Karpas-422 (cell line): Measurements from ENCODE around the gene EP300. TPM values are rescaled to one million over a fixed set of nuclear protein-coding genes. Genes with fewer than 3 reads are reported as not detected.
"Not testable (repeated sequence)": the region's sequence is repeated elsewhere in the genome, so short reads cannot be mapped to it uniquely, and the experiment has no call there.

Experiments used
- DNase-seq: peaks from one replicate; pipeline ENCODE4 v3.0.0-alpha.2; 2015
- H2AFZ ChIP-seq: fragments of 200-600 bp; sonication (generic); 2 replicates; pipeline ENCODE4 v1.6.1; 2014; ENCODE audit warnings: antibody characterized with exemption, low read length, mixed read lengths
- H3K27ac ChIP-seq: fragments of 200-600 bp; sonication (generic); 2 replicates; pipeline ENCODE4 v1.5.1; 2014; ENCODE audit warnings: mild to moderate bottlenecking, low read length, moderate library complexity
- H3K27me3 ChIP-seq: fragments of 200-600 bp; sonication (generic); 2 replicates; pipeline ENCODE4 v1.6.1; 2014; ENCODE audit warnings: low read length, mixed read lengths
- H3K36me3 ChIP-seq: fragments of 200-600 bp; sonication (generic); 2 replicates; pipeline ENCODE4 v1.6.1; 2014; ENCODE audit warnings: low read length, mixed read lengths; ENCODE audit not compliant: insufficient read depth
- H3K4me1 ChIP-seq: fragments of 200-600 bp; sonication (generic); 2 replicates; pipeline ENCODE4 v1.6.1; 2014; ENCODE audit warnings: mild to moderate bottlenecking, low read length, mixed read lengths
- H3K4me2 ChIP-seq: fragments of 200-600 bp; sonication (generic); 2 replicates; pipeline ENCODE4 v1.6.1; 2014; ENCODE audit warnings: low read length, low read depth, mild to moderate bottlenecking; ENCODE audit not compliant: poor library complexity, severe bottlenecking
- H3K4me3 ChIP-seq: fragments of 200-600 bp; sonication (generic); 2 replicates; pipeline ENCODE4 v1.5.1; 2014; ENCODE audit warnings: mild to moderate bottlenecking, antibody characterized with exemption, low read length, mixed read lengths
- H3K79me2 ChIP-seq: fragments of 200-600 bp; sonication (generic); 2 replicates; pipeline ENCODE4 v1.6.1; 2014; ENCODE audit warnings: mild to moderate bottlenecking, low read length, mixed read lengths
- H3K9ac ChIP-seq: fragments of 200-600 bp; sonication (generic); 2 replicates; pipeline ENCODE4 v1.6.0; 2014; ENCODE audit warnings: low read length
- H3K9me2 ChIP-seq: fragments of 200-600 bp; sonication (generic), shearing (Covaris generic); replicated peaks from 2 replicates; pipeline ENCODE4 v1.6.0; 2014; ENCODE audit warnings: mild to moderate bottlenecking, low read length, moderate library complexity; ENCODE audit not compliant: insufficient read depth
- H3K9me3 ChIP-seq: fragments of 300-700, 200-600 bp; sonication (generic); 2 replicates; pipeline ENCODE4 v1.6.1; 2014; ENCODE audit warnings: low read length, mixed read lengths
- H4K20me1 ChIP-seq: fragments of 200-600 bp; sonication (generic); 2 replicates; pipeline ENCODE4 v1.6.1; 2014; ENCODE audit warnings: mild to moderate bottlenecking, antibody characterized with exemption, low read length, low read depth; ENCODE audit not compliant: insufficient read depth
- total RNA-seq: library from RNA; depleted of rRNA; stranded (reverse); fragments of >200 nt; shearing (Covaris generic); gene quantifications from 2 replicates; pipeline ENCODE4 v1.2.3, GENCODE V29; 2014; ENCODE audit warnings: low replicate concordance

EP300 gene
- total RNA-seq, 1 experiment from 2014 or later: 63.8 TPM

- Histone ChIP-seq H4K20me1 (peaks cover 31% of the 10 kb centered on the region; the same call in 1 of the 2 replicates), H3K4me2 (no peak overlapping the region), H3K9me2 (no peaks in the 10 kb centered on the region), H3K9me3 (no peaks in the 10 kb centered on the region), H3K4me1 (peaks cover 12% of the 10 kb centered on the region), H3K27me3 (no peaks in the 10 kb centered on the region), H3K9ac (no peak overlapping the region), H2AFZ (no peak overlapping the region), H3K27ac (no peak overlapping the region), H3K79me2 (no peaks in the 10 kb centered on the region), H3K4me3 (no peak overlapping the region), H3K36me3 (peaks cover 64% of the 10 kb centered on the region)
- DNase-seq: no peak
These were observed 85.4 kb downstream of the EP300 start for GRCh38 chr22:41177622-41178424.

GRCh38 chr22:41178425-41178975, 86.1 kb downstream of the EP300 start:
- no peaks in the 10 kb centered on the region for H3K9me3 ChIP-seq
- H3K27ac ChIP-seq: no peak overlapping the region
- no peak overlapping the region for H3K9ac ChIP-seq
- H3K4me2 ChIP-seq: no peak overlapping the region
- no peak overlapping the region for H3K4me3 ChIP-seq
- no peaks in the 10 kb centered on the region for H3K27me3 ChIP-seq
- H4K20me1 ChIP-seq: peaks cover 31% of the 10 kb centered on the region; the same call in 1 of the 2 replicates
- no peak overlapping the region for H2AFZ ChIP-seq
- no peak for DNase-seq
- peaks cover 12% of the 10 kb centered on the region for H3K4me1 ChIP-seq
- no peaks in the 10 kb centered on the region for H3K79me2 ChIP-seq
- no peaks in the 10 kb centered on the region for H3K9me2 ChIP-seq
- peaks cover 57% of the 10 kb centered on the region for H3K36me3 ChIP-seq

GRCh38 chr22:41180362-41180761, 88.0 kb downstream of the EP300 start:
- H3K27me3 ChIP-seq, H3K4me3 ChIP-seq, H3K27ac ChIP-seq, H3K9ac ChIP-seq, H3K4me2 ChIP-seq, H2AFZ ChIP-seq, H3K9me3 ChIP-seq, H3K9me2 ChIP-seq, DNase-seq, H3K79me2 ChIP-seq: not testable (repeated sequence)
- Histone ChIP-seq H4K20me1 (peaks cover 31% of the 10 kb centered on the region; the same call in 1 of the 2 replicates), H3K36me3 (peaks cover 40% of the 10 kb centered on the region), H3K4me1 (peaks cover 12% of the 10 kb centered on the region)

- Histone ChIP-seq H3K4me1 (peaks cover 12% of the 10 kb centered on the region), H3K27ac (no peak overlapping the region), H3K9me2 (no peaks in the 10 kb centered on the region), H3K4me2 (no peak overlapping the region), H3K9me3 (no peaks in the 10 kb centered on the region), H2AFZ (no peak overlapping the region), H3K36me3 (peaks cover 34% of the 10 kb centered on the region), H3K79me2 (no peaks in the 10 kb centered on the region), H4K20me1 (peaks cover 26% of the 10 kb centered on the region; the same call in 1 of the 2 replicates), H3K4me3 (no peak overlapping the region), H3K27me3 (no peaks in the 10 kb centered on the region), H3K9ac (no peak overlapping the region)
- no peak for DNase-seq
These were observed 88.5 kb downstream of the EP300 start for GRCh38 chr22:41180926-41181325.

- peak; percentile 47 for DNase-seq
- Histone ChIP-seq H3K27ac (no peak overlapping the region), H3K4me3 (no peak overlapping the region), H4K20me1 (peaks cover 20% of the 10 kb centered on the region; the same call in 1 of the 2 replicates), H3K36me3 (peaks cover 28% of the 10 kb centered on the region), H3K9me3 (no peaks in the 10 kb centered on the region), H3K9ac (no peak overlapping the region), H3K79me2 (no peaks in the 10 kb centered on the region), H3K27me3 (no peaks in the 10 kb centered on the region), H3K9me2 (no peaks in the 10 kb centered on the region), H2AFZ (no peak overlapping the region), H3K4me2 (no peak overlapping the region), H3K4me1 (peaks cover 12% of the 10 kb centered on the region)
These were observed 89.2 kb downstream of the EP300 start for GRCh38 chr22:41181349-41182241.

- Histone ChIP-seq H4K20me1 (peaks cover 7% of the 10 kb centered on the region; the same call in 1 of the 2 replicates), H3K4me1 (no peaks in the 10 kb centered on the region), H3K79me2 (no peaks in the 10 kb centered on the region), H3K27ac (no peak overlapping the region), H3K27me3 (no peaks in the 10 kb centered on the region), H3K9me3 (no peaks in the 10 kb centered on the region), H3K4me3 (no peak overlapping the region), H2AFZ (no peak overlapping the region), H3K36me3 (peaks cover 5% of the 10 kb centered on the region; the same call in 1 of the 2 replicates), H3K9me2 (no peaks in the 10 kb centered on the region), H3K9ac (no peak overlapping the region), H3K4me2 (no peak overlapping the region)
- DNase-seq: no peak
These were observed 92.3 kb downstream of the EP300 start for GRCh38 chr22:41184679-41185078.

GRCh38 chr22:41191467-41191866, 99.1 kb downstream of the EP300 start:
- Histone ChIP-seq H3K79me2 (no peaks in the 10 kb centered on the region), H3K4me3 (no peak overlapping the region), H3K27me3 (no peaks in the 10 kb centered on the region), H3K9me3 (no peaks in the 10 kb centered on the region), H3K9me2 (no peaks in the 10 kb centered on the region), H3K4me2 (no peak overlapping the region), H3K36me3 (no peaks in the 10 kb centered on the region), H2AFZ (no peak overlapping the region), H3K27ac (no peak overlapping the region), H3K9ac (no peak overlapping the region), H4K20me1 (no peaks in the 10 kb centered on the region), H3K4me1 (no peaks in the 10 kb centered on the region)
- no peak for DNase-seq

GRCh38 chr22:41193829-41194228, 101.4 kb downstream of the EP300 start:
- no peaks in the 10 kb centered on the region for H3K27me3 ChIP-seq

More at GRCh38 chr22:41193829-41194228, 101.4 kb downstream of the EP300 start:
- H2AFZ ChIP-seq: no peak overlapping the region
- no peaks in the 10 kb centered on the region for H3K36me3 ChIP-seq
- H3K9me2 ChIP-seq: no peaks in the 10 kb centered on the region
- H3K4me3 ChIP-seq: no peak overlapping the region
- peaks cover 16% of the 10 kb centered on the region for H3K4me1 ChIP-seq
- no peaks in the 10 kb centered on the region for H3K9me3 ChIP-seq
- H3K4me2 ChIP-seq: no peak overlapping the region
- no peak for DNase-seq
- H3K79me2 ChIP-seq: no peaks in the 10 kb centered on the region
- H3K9ac ChIP-seq: no peak overlapping the region
- no peak overlapping the region for H3K27ac ChIP-seq
- H4K20me1 ChIP-seq: no peaks in the 10 kb centered on the region
